ENCODE data around the gene STX8.
"Not testable (repeated sequence)": the region's sequence is repeated elsewhere in the genome, so short reads cannot be mapped to it uniquely, and the experiment has no call there.

Gene STX8

GRCh38 chr17:9401434-9401833 lies 174.2 kb downstream of the STX8 start:
- no peak for DNase-seq (ENCODE audit: low read depth)

- peak; percentile 9 for DNase-seq (ENCODE audit: low read depth)
Observed at GRCh38 chr17:9389111-9389527, 186.5 kb downstream of the STX8 start.

GRCh38 chr17:9386401-9386800 lies 189.2 kb downstream of the STX8 start:
- no peak for DNase-seq (ENCODE audit: low read depth)

- no peak for DNase-seq (ENCODE audit: low read depth)
Observed at GRCh38 chr17:9383826-9384225, 191.8 kb downstream of the STX8 start.

- no peak for DNase-seq (ENCODE audit: low read depth)
Observed at GRCh38 chr17:9382626-9383025, 193.0 kb downstream of the STX8 start.

GRCh38 chr17:9381068-9381467 lies 194.6 kb downstream of the STX8 start:
- no peak for DNase-seq (ENCODE audit: low read depth)

- no peak for DNase-seq (ENCODE audit: low read depth)
Observed at GRCh38 chr17:9380361-9380760, 195.3 kb downstream of the STX8 start.

GRCh38 chr17:9376177-9376576 lies 199.4 kb downstream of the STX8 start:
- DNase-seq (ENCODE audit: low read depth) = not testable (repeated sequence)

GRCh38 chr17:9371019-9371418 lies 204.6 kb downstream of the STX8 start:
- no peak for DNase-seq (ENCODE audit: low read depth)

GRCh38 chr17:9370467-9370866 lies 205.2 kb downstream of the STX8 start:
- DNase-seq (ENCODE audit: low read depth) = no peak

- DNase-seq (ENCODE audit: low read depth) = no peak
Observed at GRCh38 chr17:9368631-9369030, 207.0 kb downstream of the STX8 start.

- no peak for DNase-seq (ENCODE audit: low read depth)
Observed at GRCh38 chr17:9367156-9367555, 208.5 kb downstream of the STX8 start.

- no peak for DNase-seq (ENCODE audit: low read depth)
Observed at GRCh38 chr17:9364837-9365430, 210.7 kb downstream of the STX8 start.

- DNase-seq (ENCODE audit: low read depth) = no peak
Observed at GRCh38 chr17:9363440-9364350, 211.9 kb downstream of the STX8 start.

GRCh38 chr17:9361188-9361955 lies 214.2 kb downstream of the STX8 start:
- no peak for DNase-seq (ENCODE audit: low read depth)

GRCh38 chr17:9360677-9361081 lies 214.9 kb downstream of the STX8 start:
- no peak for DNase-seq (ENCODE audit: low read depth)

GRCh38 chr17:9356488-9356911 lies 219.1 kb downstream of the STX8 start:
- no peak for DNase-seq (ENCODE audit: low read depth)

GRCh38 chr17:9355846-9356245 lies 219.8 kb downstream of the STX8 start:
- DNase-seq (ENCODE audit: low read depth) = no peak

GRCh38 chr17:9355231-9355630 lies 220.4 kb downstream of the STX8 start:
- not testable (repeated sequence) for DNase-seq (ENCODE audit: low read depth)

- DNase-seq (ENCODE audit: low read depth) = no peak
Observed at GRCh38 chr17:9350080-9350479, 225.5 kb downstream of the STX8 start.

GRCh38 chr17:9346296-9346926 lies 229.2 kb downstream of the STX8 start:
- no peak for DNase-seq (ENCODE audit: low read depth)

GRCh38 chr17:9343516-9343915 lies 232.1 kb downstream of the STX8 start:
- DNase-seq (ENCODE audit: low read depth) = no peak
